NOMO-1 treated with dmso at 0.1 percent for 144 hours (cell line): ENCODE data around the gene U2AF2.

Experiments used
- DNase-seq: peaks from one replicate; lab custom pipeline; 2025; ENCODE audit not compliant: unreplicated experiment; lab: John Stamatoyannopoulos, UW

Gene U2AF2

DNA sequence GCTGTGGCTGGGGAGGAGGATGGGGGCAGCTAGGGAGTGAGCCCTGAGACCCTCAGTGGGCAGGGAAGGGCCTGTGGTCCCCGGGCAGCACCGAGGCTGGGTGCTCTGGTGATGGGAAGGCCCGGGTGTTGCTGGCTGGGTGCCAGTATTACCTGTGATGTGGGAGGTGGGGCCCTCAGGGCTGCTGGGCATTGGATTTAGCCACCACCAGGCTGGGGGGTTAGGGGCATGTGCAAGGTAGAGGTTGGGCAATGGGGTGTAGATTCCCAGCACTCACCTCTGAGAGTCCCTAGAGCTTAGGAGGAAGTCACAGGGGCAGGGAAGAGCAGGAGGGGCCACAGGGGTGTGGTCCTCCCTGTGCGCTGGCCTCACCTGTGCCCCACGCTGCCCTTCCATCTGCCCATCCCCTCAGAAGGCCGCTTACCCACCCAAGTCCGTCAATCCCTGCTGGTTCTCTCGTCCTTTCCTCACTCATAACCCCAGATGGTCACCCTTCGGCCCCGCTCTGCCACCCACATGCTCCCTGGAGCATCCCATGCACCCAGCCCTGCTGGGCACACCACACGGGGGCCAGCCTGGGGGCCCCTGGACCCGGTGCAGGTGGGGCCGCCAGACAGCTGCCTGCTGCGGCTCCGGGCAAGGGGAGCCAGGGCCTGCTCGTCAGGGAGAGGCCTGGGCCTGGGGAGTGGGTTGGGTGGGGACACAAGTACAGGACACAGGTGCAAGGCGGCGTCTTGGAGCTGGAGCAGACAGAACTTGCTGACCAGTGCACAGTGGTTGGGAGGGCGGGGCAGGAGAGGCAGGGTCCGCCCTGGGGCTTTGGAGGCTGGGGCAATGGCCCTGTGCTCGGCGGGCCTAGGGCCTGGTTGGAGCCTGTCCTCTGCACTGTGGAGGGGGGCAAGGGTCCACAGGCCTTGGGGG is 32.7 kb downstream of the U2AF2 start:
- DNase-seq = no peak

- no peak for DNase-seq
These were observed 33.8 kb downstream of the U2AF2 start for GRCh38 chr19:55688422-55689218.

GRCh38 chr19:55689411-55690108 is 34.7 kb downstream of the U2AF2 start:
- DNase-seq = no peak

- DNase-seq = no peak
These were observed 35.4 kb downstream of the U2AF2 start for GRCh38 chr19:55690109-55690768.

GRCh38 chr19:55690769-55691545 is 36.1 kb downstream of the U2AF2 start:
- no peak for DNase-seq

DNA sequence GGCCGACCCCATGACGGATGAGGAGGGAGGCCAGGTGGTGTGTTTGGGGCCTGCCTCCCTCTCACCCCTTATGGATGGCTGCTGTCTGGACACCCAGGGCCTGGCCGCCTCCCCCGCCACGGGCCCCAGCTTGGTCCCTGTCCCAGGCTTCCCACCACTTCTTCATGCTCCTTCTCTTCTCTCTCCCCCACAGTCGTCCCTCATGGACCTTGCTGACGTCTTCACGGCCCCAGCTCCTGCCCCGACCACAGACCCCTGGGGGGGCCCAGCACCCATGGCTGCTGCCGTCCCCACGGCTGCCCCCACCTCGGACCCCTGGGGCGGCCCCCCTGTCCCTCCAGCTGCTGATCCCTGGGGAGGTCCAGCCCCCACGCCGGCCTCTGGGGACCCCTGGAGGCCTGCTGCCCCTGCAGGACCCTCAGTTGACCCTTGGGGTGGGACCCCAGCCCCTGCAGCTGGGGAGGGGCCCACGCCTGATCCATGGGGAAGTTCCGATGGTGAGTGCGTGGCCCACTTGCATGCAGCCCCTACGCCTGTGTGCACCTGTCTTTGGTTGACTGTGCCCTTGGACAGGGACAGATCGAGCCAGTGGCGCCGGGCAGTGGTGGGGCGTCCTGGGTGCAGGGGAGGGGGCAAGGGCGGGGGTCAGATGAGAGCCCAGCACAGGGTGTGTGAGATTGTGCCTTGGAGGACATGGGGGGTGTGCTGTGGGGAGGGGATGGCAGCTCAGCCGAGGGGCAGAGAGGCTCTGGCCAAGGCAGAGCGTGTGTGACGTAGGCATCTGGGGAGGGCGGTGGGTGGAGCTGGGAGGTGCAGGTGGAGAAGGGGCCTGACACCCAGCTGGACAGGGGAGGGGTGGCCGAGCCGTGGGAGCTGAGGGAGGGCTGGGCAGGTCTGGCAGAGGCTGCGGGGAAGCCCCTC is 37.0 kb downstream of the U2AF2 start:
- DNase-seq = no peak

GRCh38 chr19:55692681-55693081 is 37.8 kb downstream of the U2AF2 start:
- DNase-seq = no peak

GRCh38 chr19:55693336-55693974 is 38.6 kb downstream of the U2AF2 start:
- no peak for DNase-seq

DNA sequence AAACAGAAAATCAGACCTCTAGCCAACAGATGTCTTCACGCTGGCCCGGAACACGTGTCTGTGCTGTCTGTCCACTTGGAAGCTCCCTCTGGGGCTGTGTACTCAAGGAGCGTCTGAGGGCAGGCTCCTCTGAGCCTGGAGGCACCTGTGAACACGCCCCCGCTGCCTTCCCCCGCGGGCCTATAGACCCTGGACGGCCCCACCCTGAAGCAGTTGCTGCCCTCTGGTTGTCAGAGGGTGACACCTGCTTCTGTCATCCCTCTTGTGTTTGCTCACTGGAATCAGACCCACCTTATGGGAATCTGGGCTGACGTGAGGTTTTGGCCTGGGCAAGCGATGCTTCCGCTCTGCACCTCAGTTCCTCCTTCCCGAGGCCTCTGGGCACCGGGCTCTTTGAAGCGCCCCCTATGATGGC is 39.4 kb downstream of the U2AF2 start:
- no peak for DNase-seq

- DNase-seq = no peak
These were observed 40.0 kb downstream of the U2AF2 start for GRCh38 chr19:55694656-55695491.

GRCh38 chr19:55695511-55696290 is 40.9 kb downstream of the U2AF2 start:
- DNase-seq = no peak

GRCh38 chr19:55696301-55697068 is 41.6 kb downstream of the U2AF2 start:
- DNase-seq = no peak

DNA sequence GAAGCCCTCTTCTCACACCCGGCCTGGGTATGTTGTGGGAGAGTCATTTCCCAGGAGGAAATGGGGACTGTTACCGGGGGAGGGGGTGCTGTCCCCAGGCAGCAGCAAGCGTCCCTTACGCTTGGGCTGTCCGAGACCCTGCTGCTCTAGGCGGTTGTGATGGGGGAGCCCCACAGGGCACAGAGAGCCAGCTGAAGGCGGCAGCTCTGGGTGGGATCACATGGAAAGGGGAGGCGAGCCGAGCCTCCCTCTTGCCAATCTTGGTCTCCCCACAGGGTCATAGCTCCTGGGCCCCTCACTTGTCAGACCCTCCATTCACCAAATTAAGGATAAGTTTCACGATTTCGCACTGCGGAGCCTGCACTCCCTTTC is 42.2 kb downstream of the U2AF2 start:
- DNase-seq = no peak

DNA sequence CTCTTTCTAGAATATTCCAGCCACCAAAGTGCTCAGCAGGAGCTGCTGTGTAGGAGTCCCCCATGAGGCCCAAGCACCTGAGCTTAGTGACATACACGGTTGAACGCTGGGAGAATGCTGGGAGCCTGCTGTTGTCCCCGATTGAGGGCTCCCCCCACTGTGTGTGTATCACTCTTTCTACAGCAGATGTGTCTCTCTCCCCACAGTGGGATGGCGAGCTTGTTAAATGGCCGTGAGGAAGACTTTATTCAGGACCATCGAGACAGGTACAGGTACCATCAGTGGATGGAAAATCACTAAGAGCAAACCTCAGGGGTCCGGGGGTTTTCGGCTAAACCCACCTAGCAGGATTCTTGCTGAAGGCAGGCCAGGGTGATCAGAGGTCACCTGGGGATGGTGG is 42.9 kb downstream of the U2AF2 start:
- DNase-seq = no peak

DNA sequence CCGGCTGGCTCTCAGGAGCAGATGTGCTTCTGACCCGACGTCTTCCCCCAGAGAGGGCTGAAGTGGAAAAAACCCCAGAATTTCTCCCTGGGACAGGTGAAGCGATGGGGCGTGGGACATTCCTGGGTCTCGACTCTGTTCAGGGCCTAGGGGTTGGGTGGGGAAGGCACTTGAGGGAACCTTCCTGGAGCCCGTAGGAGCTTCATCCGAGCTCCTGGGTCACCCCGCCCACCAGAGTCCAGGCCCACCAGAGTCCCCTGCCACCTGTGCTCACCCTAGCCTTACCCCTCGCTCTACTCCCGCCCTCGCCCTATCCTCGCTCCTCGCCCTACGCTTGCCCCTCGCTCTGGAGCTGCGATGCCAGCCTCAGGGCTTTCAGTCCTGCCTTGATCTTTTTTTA is 43.4 kb downstream of the U2AF2 start:
- DNase-seq = no peak

DNA sequence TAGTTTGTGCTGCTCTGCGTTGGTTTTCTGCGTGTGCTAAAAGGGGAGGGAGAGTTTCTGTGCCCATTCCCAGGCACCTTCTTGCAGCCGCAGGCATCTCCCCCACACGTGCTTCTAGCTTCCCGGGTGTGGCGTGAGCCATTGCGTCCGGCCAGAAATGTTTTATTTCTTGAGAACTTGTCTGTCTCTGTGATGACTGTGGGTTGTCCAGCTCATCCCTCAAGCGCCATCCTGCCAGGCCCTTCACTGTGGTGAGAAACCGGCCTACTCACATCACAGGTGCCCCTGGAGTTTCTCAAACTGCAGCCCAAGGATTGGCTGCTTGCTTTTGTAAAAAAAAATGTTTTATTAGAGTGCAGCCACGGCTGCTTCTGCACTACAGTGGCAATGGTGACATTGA is 44.4 kb downstream of the U2AF2 start:
- DNase-seq = no peak
